CD14-positive monocyte (primary cell): ENCODE measurements around the gene BIN1. TPM values are rescaled to one million over a fixed set of nuclear protein-coding genes. Genes with fewer than 3 reads are reported as not detected.

Experiments used
- DNase-seq, 3 donors: peaks; one replicate each; pipeline ENCODE4 v3.0.0-alpha.2; 2011 to 2022
- H2AFZ ChIP-seq: 2 replicates; pipeline ENCODE4 v1.6.0; 2012; ENCODE audit warnings: mild to moderate bottlenecking, low read depth, low read length, inconsistent platforms; ENCODE audit not compliant: insufficient read depth, poor library complexity, severe bottlenecking
- H3K27ac ChIP-seq, 2 donors: 1 replicate in 1 of 2; 2 replicates in 1 of 2; pipeline ENCODE4 v1.5.1; 2012 to 2013; ENCODE audit warnings: low read length in 2 of 2, control low read depth in 1 of 2, inconsistent platforms in 1 of 2, low read depth in 1 of 2, mild to moderate bottlenecking in 1 of 2
- H3K27me3 ChIP-seq, 2 donors: one replicate each; pipeline versions ENCODE4 v1.6.0 to v1.6.1; 2011 to 2013; ENCODE audit warnings: low read length in 2 of 2; ENCODE audit not compliant: control insufficient read depth in 2 of 2, insufficient read depth in 2 of 2
- H3K36me3 ChIP-seq, 2 donors: replicated peaks in 1 of 2; 1 replicate in 1 of 2; 2 replicates in 1 of 2; pipeline versions ENCODE4 v1.5.1 to v1.6.1; 2012 to 2013; ENCODE audit warnings: low read length in 2 of 2, control low read depth in 1 of 2, inconsistent platforms in 1 of 2, mild to moderate bottlenecking in 1 of 2; ENCODE audit not compliant: insufficient read depth in 2 of 2, control insufficient read depth in 1 of 2
- H3K4me1 ChIP-seq, 2 donors: 1 replicate in 1 of 2; 2 replicates in 1 of 2; pipeline versions ENCODE4 v1.5.1 to v1.6.1; 2012 to 2013; ENCODE audit warnings: low read length in 2 of 2, control low read depth in 1 of 2, inconsistent platforms in 1 of 2, mild to moderate bottlenecking in 1 of 2, moderate library complexity in 1 of 2; ENCODE audit not compliant: insufficient read depth in 2 of 2, control insufficient read depth in 1 of 2
- H3K4me2 ChIP-seq: replicated peaks from 2 replicates; pipeline ENCODE3; 2012; ENCODE audit warnings: low read length, moderate library complexity, mild to moderate bottlenecking; ENCODE audit not compliant: poor library complexity, severe bottlenecking; ENCODE audit errors: extremely low read depth
- H3K4me3 ChIP-seq, 3 experiments: fragments of 200-600 bp in 1 of 3; sonication (generic) in 1 of 3; replicated peaks in 1 of 3; 1 replicate in 2 of 3; 2 replicates in 1 of 3; pipeline ENCODE4 v1.5.1; 2011 to 2013; ENCODE audit warnings: low read length in 3 of 3, mild to moderate bottlenecking in 3 of 3, control low read depth in 2 of 3, low read depth in 2 of 3, inconsistent platforms in 1 of 3, moderate library complexity in 1 of 3
- H3K79me2 ChIP-seq: 2 replicates; pipeline ENCODE4 v1.6.0; 2012; ENCODE audit warnings: mild to moderate bottlenecking, control low read depth, inconsistent platforms, low read length, moderate library complexity; ENCODE audit not compliant: insufficient read depth
- H3K9ac ChIP-seq: 2 replicates; pipeline ENCODE4 v1.6.0; 2017; ENCODE audit warnings: low read length, mild to moderate bottlenecking; ENCODE audit not compliant: insufficient read depth, poor library complexity, severe bottlenecking
- H3K9me3 ChIP-seq, 2 donors: replicated peaks in 1 of 2; 1 replicate in 1 of 2; 2 replicates in 1 of 2; pipeline versions ENCODE4 v1.5.1 to v1.6.1; 2012 to 2013; ENCODE audit warnings: low read length in 2 of 2, control low read depth in 1 of 2; ENCODE audit not compliant: control insufficient read depth in 1 of 2, insufficient read depth in 1 of 2
- H4K20me1 ChIP-seq: 2 replicates; pipeline ENCODE4 v1.6.0; 2012; ENCODE audit warnings: mild to moderate bottlenecking, low read length, control low read depth, moderate library complexity; ENCODE audit not compliant: insufficient read depth
- H3K27ac Mint-ChIP-seq, 7 donors: one replicate each; pipeline ENCODE4 v1.8.0; 2020; ENCODE audit warnings: mild to moderate bottlenecking in 7 of 7, mixed read lengths in 7 of 7, moderate library complexity in 6 of 7, inconsistent platforms in 2 of 7
- H3K27me3 Mint-ChIP-seq, 3 donors: one replicate each; pipeline ENCODE4 v1.8.0; 2021 to 2022; ENCODE audit warnings: low read depth in 3 of 3, mild to moderate bottlenecking in 3 of 3, mixed read lengths in 3 of 3, moderate library complexity in 3 of 3, inconsistent platforms in 1 of 3
- H3K36me3 Mint-ChIP-seq, 2 donors: one replicate each; pipeline ENCODE4 v1.8.0; 2020; ENCODE audit warnings: mixed read lengths in 2 of 2, inconsistent platforms in 1 of 2, mild to moderate bottlenecking in 1 of 2
- H3K4me1 Mint-ChIP-seq: one replicate; pipeline ENCODE4 v1.8.0; 2020; ENCODE audit warnings: mild to moderate bottlenecking, mixed read lengths
- H3K4me3 Mint-ChIP-seq, 2 donors: one replicate each; pipeline ENCODE4 v1.8.0; 2020; ENCODE audit warnings: mild to moderate bottlenecking in 2 of 2, mixed read lengths in 2 of 2, moderate library complexity in 1 of 2
- H3K9me3 Mint-ChIP-seq, 7 donors: one replicate each; pipeline ENCODE4 v1.8.0; 2020 to 2022; ENCODE audit warnings: mixed read lengths in 7 of 7, mild to moderate bottlenecking in 6 of 7, moderate library complexity in 6 of 7, inconsistent platforms in 2 of 7
- CTCF ChIP-seq: fragments of 200-600 bp; IDR thresholded peaks from one replicate; pipeline ENCODE4 v1.8.0; 2022; ENCODE audit warnings: antibody characterized with exemption, mild to moderate bottlenecking
- WGBS: methylation state at CpG from one replicate; pipeline ENCODE4 v1.1.5; 2013; ENCODE audit warnings: missing lambda C conversion rate; ENCODE audit not compliant: insufficient coverage; 5-methylcytosine and 5-hydroxymethylcytosine counted together
- intact Hi-C, 2 donors: fragments of 100-400 bp; cut with micrococcal nuclease; formaldehyde crosslinking; loops; one replicate each; pipeline versions ENCODE4 v1.15.0 to v1.15.1; 2023
- polyA plus RNA-seq, 3 donors: library from polyadenylated mRNA; depleted of rRNA in 1 of 3; unstranded in 2 of 3; stranded (reverse) in 1 of 3; fragments of 300-500 nt in 2 of 3; fragments of >200 nt in 1 of 3; fragmentation: Illumina TruSeq in 2 of 3; gene quantifications; 1 replicate in 2 of 3; 2 replicates in 1 of 3; pipeline ENCODE4 v1.2.3, GENCODE V29; 2012 to 2021

BIN1 gene
- polyA plus RNA-seq, 3 donors: 3.4 to 7.5 (median 4.1) TPM

GRCh38 chr2:127067620-127068350 lies 39.2 kb downstream of the BIN1 start:
- DNase-seq: peak; percentile 47 to 72 (median 54)
- no peak overlapping the region for H3K4me3 ChIP-seq
- H3K36me3 ChIP-seq: no peaks in the 10 kb centered on the region
- peak overlapping the region; percentile 74 to 94 (median 91) for H3K27ac Mint-ChIP-seq
- peak; percentile 90 for TF ChIP-seq CTCF
- H3K4me2 ChIP-seq: peak overlapping the region; percentile 3
- H3K27me3 ChIP-seq: no peaks in the 10 kb centered on the region
- H3K9me3 Mint-ChIP-seq: peaks cover 0 to 3% (median 0%) of the 10 kb centered on the region in 7 donors
- H3K9ac ChIP-seq: peak overlapping the region; percentile 37
- 54% methylated on average over 15 of the region's 19 CpGs for WGBS
- H3K4me3 Mint-ChIP-seq: peak overlapping the region in 1 of 2 donors; percentile 15
- peak overlapping the region; percentile 35 to 72 for H3K27ac ChIP-seq
- intact Hi-C loops: loop anchor here (10.0 kb wide), 2 partner anchors 347 to 413 kb away; partner anchors contain the start of genes GYPC (in 1 of the 2) and PROC (in 1 of the 2)
- H3K4me1 Mint-ChIP-seq: peaks cover 46% of the 10 kb centered on the region
- H2AFZ ChIP-seq: no peak overlapping the region
- H3K36me3 Mint-ChIP-seq: peaks cover 9 to 10% of the 10 kb centered on the region in 2 donors
- H3K79me2 ChIP-seq: no peaks in the 10 kb centered on the region
- H3K27me3 Mint-ChIP-seq: peaks cover 3 to 8% (median 4%) of the 10 kb centered on the region in 3 donors
- H3K4me1 ChIP-seq: peaks cover 43 to 44% of the 10 kb centered on the region in 2 donors
- no peaks in the 10 kb centered on the region for H4K20me1 ChIP-seq
- no peaks in the 10 kb centered on the region for H3K9me3 ChIP-seq

GRCh38 chr2:127066942-127067341 lies 40.0 kb downstream of the BIN1 start:
- Histone ChIP-seq H3K27me3 (no peaks in the 10 kb centered on the region), H2AFZ (no peak overlapping the region), H3K4me1 (peaks cover 43 to 44% of the 10 kb centered on the region in 2 donors), H3K4me3 (no peak overlapping the region), H3K9me3 (no peaks in the 10 kb centered on the region), H3K79me2 (no peaks in the 10 kb centered on the region), H3K9ac (peak overlapping the region; percentile 48), H4K20me1 (no peaks in the 10 kb centered on the region), H3K27ac (peak overlapping the region; percentile 35 to 72), H3K36me3 (no peaks in the 10 kb centered on the region), H3K4me2 (peak overlapping the region; percentile 3)
- Mint-ChIP-seq H3K27ac (peak overlapping the region; percentile 83 to 94 (median 91)), H3K4me1 (peaks cover 46% of the 10 kb centered on the region), H3K9me3 (peaks cover 0 to 4% (median 0%) of the 10 kb centered on the region in 7 donors), H3K4me3 (peak overlapping the region in 1 of 2 donors; percentile 65), H3K36me3 (peaks cover 10% of the 10 kb centered on the region in 2 donors), H3K27me3 (peaks cover 2 to 8% (median 3%) of the 10 kb centered on the region in 3 donors)
- TF ChIP-seq CTCF: no peak
- no CpG with 5 or more reads among the region's 10 CpGs for WGBS
- peak; percentile 91 to 95 (median 91) for DNase-seq
- intact Hi-C loops: loop anchor here (10.0 kb wide), 2 partner anchors 348 to 412 kb away; partner anchors contain the start of genes GYPC (in 1 of the 2) and PROC (in 1 of the 2)
